Endothelial cell (in vitro differentiated cells): ENCODE results near the gene CHD5. TPM values are rescaled to one million over a fixed set of nuclear protein-coding genes. Genes with fewer than 3 reads are reported as not detected.

Experiments
- DNase-seq: peaks from one replicate; pipeline ENCODE4 v3.0.0; 2021; ENCODE audit warnings: low spot score
- H3K27ac Mint-ChIP-seq: one replicate; pipeline ENCODE4 v1.8.0; 2021; ENCODE audit warnings: mixed read lengths, inconsistent platforms; ENCODE audit not compliant: unreplicated experiment
- H3K27me3 Mint-ChIP-seq: one replicate; pipeline ENCODE4 v1.8.0; 2021; ENCODE audit warnings: mild to moderate bottlenecking, moderate library complexity, mixed read lengths, inconsistent platforms; ENCODE audit not compliant: unreplicated experiment
- H3K36me3 Mint-ChIP-seq: one replicate; pipeline ENCODE4 v1.8.0; 2021; ENCODE audit warnings: mild to moderate bottlenecking, low read depth, mixed read lengths, inconsistent platforms; ENCODE audit not compliant: unreplicated experiment
- H3K4me1 Mint-ChIP-seq: one replicate; pipeline ENCODE4 v1.8.0; 2021; ENCODE audit warnings: mild to moderate bottlenecking, mixed read lengths, inconsistent platforms; ENCODE audit not compliant: unreplicated experiment
- H3K4me3 Mint-ChIP-seq: one replicate; pipeline ENCODE4 v1.8.0; 2021; ENCODE audit warnings: mild to moderate bottlenecking, mixed read lengths, inconsistent platforms; ENCODE audit not compliant: unreplicated experiment
- H3K9me3 Mint-ChIP-seq: one replicate; pipeline ENCODE4 v1.8.0; 2021; ENCODE audit warnings: mixed read lengths, inconsistent platforms; ENCODE audit not compliant: unreplicated experiment
- total RNA-seq: library from RNA; stranded (reverse); fragmentation: NEBNext Ultra II Directional; extraction: Animal tissue kit (Norgen Biotek cat#: 25700); gene quantifications from one replicate; pipeline ENCODE4 v1.2.1, GENCODE V29; 2021; ENCODE audit not compliant: unreplicated experiment
- TF ChIP-seq, protein P1 (sequence below): fragments of 200-600 bp; sonication (generic); IDR thresholded peaks from one replicate; pipeline ENCODE4 v1.5.0; 2021; ENCODE audit warnings: antibody characterized with exemption; ENCODE audit not compliant: unreplicated experiment

CHD5 gene
- total RNA-seq, 1 donor from 2014 or later: 0.15 TPM

DNA sequence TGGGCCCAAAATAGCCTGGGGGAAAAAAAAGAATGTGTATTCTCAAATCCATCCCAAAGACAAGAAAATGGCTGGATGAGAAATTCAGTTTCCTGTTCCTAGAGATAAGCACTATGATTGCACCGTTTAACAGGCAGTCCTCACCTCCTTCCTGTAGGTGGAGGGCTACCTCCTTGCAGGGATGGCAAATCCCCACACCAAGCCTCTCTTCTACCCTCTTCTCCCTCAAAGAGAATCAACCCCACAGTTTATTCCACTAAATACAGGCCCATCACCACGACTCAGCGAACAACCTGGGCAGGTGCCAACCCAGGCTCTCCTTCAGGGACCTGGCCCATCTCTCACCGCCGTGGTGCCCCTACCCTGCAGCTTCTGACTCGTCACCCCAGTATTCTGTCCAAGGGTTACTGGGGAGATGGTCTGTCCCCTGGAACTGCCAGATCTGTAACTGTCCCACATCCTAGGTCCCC lies 3.4 kb upstream of the CHD5 start:
- no peak overlapping the region for H3K27ac Mint-ChIP-seq
- TF ChIP-seq, protein P1, sequence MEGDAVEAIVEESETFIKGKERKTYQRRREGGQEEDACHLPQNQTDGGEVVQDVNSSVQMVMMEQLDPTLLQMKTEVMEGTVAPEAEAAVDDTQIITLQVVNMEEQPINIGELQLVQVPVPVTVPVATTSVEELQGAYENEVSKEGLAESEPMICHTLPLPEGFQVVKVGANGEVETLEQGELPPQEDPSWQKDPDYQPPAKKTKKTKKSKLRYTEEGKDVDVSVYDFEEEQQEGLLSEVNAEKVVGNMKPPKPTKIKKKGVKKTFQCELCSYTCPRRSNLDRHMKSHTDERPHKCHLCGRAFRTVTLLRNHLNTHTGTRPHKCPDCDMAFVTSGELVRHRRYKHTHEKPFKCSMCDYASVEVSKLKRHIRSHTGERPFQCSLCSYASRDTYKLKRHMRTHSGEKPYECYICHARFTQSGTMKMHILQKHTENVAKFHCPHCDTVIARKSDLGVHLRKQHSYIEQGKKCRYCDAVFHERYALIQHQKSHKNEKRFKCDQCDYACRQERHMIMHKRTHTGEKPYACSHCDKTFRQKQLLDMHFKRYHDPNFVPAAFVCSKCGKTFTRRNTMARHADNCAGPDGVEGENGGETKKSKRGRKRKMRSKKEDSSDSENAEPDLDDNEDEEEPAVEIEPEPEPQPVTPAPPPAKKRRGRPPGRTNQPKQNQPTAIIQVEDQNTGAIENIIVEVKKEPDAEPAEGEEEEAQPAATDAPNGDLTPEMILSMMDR: no peak
- no peaks in the 10 kb centered on the region for H3K9me3 Mint-ChIP-seq
- H3K36me3 Mint-ChIP-seq: peaks cover 20% of the 10 kb centered on the region
- H3K27me3 Mint-ChIP-seq: peaks cover 19% of the 10 kb centered on the region
- no peak for DNase-seq
- H3K4me3 Mint-ChIP-seq: no peak overlapping the region
- peaks cover 19% of the 10 kb centered on the region for H3K4me1 Mint-ChIP-seq

DNA sequence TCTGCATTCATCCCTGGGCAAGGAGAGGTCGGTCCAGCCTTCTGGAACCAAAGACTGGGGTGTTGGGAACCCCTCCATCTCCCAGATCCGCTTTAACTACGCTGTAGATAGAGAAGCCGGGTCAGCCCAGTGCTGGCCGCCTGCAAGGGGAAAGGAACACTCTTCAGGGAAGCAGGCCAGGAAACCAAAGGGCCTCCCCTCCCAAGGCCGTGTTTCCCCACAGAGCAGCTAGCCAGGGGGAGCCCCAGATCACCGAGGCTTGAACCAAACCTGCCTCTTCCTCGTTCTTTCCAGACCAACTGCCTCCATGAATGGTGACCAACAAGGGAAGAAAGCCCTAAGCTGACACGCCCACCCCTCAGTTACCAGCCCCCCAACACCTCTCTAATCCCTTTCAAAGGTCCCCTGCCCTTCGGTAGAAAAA lies 1.2 kb upstream of the CHD5 start:
- Mint-ChIP-seq H3K27me3 (peaks cover 24% of the 10 kb centered on the region), H3K27ac (no peak overlapping the region), H3K4me1 (peaks cover 21% of the 10 kb centered on the region), H3K36me3 (peaks cover 12% of the 10 kb centered on the region), H3K4me3 (no peak overlapping the region), H3K9me3 (no peaks in the 10 kb centered on the region)
- DNase-seq: no peak
- TF ChIP-seq, protein P1: no peak

DNA sequence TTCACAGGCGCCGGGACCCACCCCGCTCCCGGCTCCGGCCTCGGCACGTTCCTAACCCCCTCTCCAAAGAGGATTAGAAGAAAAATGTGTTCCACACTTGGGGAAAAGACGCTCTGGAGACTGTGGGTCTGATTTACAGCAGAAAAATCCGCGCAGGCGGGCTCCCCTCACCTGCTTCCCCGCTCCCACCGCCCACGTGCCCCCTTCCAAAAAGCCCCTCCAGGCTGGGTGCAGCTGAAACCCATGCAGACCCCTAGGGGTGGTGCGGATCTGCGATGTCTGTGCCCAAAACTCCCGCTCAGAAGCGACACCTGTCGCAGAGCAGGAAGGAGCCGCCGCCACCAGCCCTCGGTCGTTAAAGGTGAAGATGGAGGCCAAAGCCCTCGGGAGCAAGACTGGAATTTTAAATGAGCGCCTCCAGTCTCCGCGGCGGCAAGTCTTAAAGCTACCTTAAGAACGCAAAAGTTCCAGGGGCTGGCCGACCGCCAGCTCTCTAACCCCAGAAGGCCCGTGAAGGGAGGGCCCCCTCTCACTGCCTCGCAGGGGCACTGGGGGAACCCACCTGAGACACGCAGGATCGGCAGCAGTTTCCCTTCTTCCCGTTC lies 688 bp upstream of the CHD5 start:
- peaks cover 21% of the 10 kb centered on the region for H3K4me1 Mint-ChIP-seq
- peaks cover 8% of the 10 kb centered on the region for H3K36me3 Mint-ChIP-seq
- no peaks in the 10 kb centered on the region for H3K9me3 Mint-ChIP-seq
- H3K27ac Mint-ChIP-seq: no peak overlapping the region
- TF ChIP-seq, protein P1: no peak
- no peak overlapping the region for H3K4me3 Mint-ChIP-seq
- H3K27me3 Mint-ChIP-seq: peaks cover 24% of the 10 kb centered on the region
- DNase-seq: no peak

DNA sequence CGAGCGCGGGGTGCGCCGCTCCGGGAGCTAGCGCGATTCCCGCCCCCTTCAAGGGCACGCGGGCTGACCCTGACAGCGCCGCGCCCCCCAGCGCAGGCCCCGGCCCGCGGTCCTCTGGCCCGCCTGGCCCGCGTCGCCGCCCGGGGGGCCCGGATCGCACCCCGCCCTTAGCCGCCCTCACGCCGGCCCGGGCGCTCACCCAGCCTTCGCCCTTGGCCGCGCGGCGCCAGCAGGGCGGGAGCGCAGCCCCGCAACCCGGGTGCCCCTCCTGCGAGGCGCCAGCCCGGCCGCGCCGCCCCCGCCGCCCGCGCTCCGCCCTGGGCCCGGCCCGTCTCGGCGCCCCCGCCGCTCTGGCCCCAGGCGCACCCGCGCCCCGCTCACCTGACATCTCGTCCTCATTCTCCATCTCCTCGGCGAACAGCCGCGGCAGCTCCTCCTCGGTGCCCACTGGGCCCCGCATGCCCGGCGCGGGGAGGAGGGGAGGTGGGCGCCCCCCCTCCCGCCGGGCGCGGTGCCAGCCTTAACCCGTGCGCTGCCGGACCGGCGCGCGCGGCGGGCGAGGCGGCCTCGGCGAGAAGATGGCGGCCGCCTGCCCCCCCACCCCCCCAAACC lies 451 bp downstream of the CHD5 start:
- no peak overlapping the region for H3K27ac Mint-ChIP-seq
- no peak overlapping the region for H3K4me3 Mint-ChIP-seq
- peaks cover 21% of the 10 kb centered on the region for H3K4me1 Mint-ChIP-seq
- no peak for DNase-seq
- H3K27me3 Mint-ChIP-seq: peaks cover 24% of the 10 kb centered on the region
- H3K36me3 Mint-ChIP-seq: peaks cover 7% of the 10 kb centered on the region
- TF ChIP-seq, protein P1: no peak
- H3K9me3 Mint-ChIP-seq: no peaks in the 10 kb centered on the region
